Activated T-helper 17 cell treated with anti-CD3 and anti-CD28 coated beads, Interleukin-2, amount 50 U/mL, for 72 hours (primary cell): ENCODE data around the gene SERPINB1. TPM values are rescaled to one million over a fixed set of nuclear protein-coding genes. Genes with fewer than 3 reads are reported as not detected.

Experiments
- ATAC-seq: fragments of 150-1000 bp; cut with Tn5 transposase; replicated peaks from 2 replicates; pipeline ENCODE4 v1.10.0; 2021; ENCODE audit warnings: mild to moderate bottlenecking, moderate library complexity
- H3K27ac Mint-ChIP-seq: one replicate; pipeline ENCODE4 v1.8.0; 2022; ENCODE audit warnings: mixed read lengths
- H3K27me3 Mint-ChIP-seq: one replicate; pipeline ENCODE4 v1.8.0; 2022; ENCODE audit warnings: mixed read lengths
- H3K36me3 Mint-ChIP-seq: one replicate; pipeline ENCODE4 v1.8.0; 2022; ENCODE audit warnings: low read depth, mild to moderate bottlenecking, mixed read lengths
- H3K4me1 Mint-ChIP-seq: one replicate; pipeline ENCODE4 v1.8.0; 2022; ENCODE audit warnings: mixed read lengths
- H3K4me3 Mint-ChIP-seq: one replicate; pipeline ENCODE4 v1.8.0; 2022; ENCODE audit warnings: mild to moderate bottlenecking, mixed read lengths
- H3K9me3 Mint-ChIP-seq: one replicate; pipeline ENCODE4 v1.8.0; 2022; ENCODE audit warnings: mixed read lengths
- total RNA-seq, 2 donors: library from RNA; stranded (reverse); gene quantifications; one replicate each; pipeline ENCODE4 v1.2.3, GENCODE V29; 2022

The SERPINB1 gene
- total RNA-seq, 2 donors from 2014 or later = 33.4 to 67.8 TPM

DNA sequence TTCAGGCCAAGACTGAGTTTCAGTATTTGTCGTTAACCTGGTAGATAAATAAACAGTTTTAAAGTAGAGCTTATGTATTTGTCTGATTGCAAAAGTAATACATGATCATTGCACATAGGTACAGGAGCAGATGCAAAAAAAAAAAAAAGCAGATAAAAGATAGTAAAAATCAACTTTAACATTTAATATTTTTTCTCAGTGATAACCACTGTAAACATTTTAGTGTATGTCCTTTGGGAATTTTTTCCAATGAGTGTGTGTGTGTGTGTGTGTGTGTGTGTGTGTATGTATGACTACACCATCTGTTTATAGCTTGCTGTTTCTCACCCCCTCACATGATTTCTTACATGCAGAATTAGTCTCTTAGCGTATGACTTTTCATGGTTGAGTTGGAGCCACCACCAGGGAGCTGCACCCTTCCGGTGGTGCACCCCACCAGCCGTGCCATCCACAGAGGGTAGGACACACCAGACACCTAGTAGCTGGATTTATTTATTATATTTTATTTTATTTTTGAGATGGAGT is 50.2 kb downstream of the SERPINB1 start:
- no peaks in the 10 kb centered on the region for H3K27me3 Mint-ChIP-seq
- peak overlapping the region; percentile 1 for H3K4me3 Mint-ChIP-seq
- peaks cover 14% of the 10 kb centered on the region for H3K36me3 Mint-ChIP-seq
- H3K9me3 Mint-ChIP-seq = no peaks in the 10 kb centered on the region
- peaks cover 19% of the 10 kb centered on the region for H3K4me1 Mint-ChIP-seq
- ATAC-seq = no peak
- peak overlapping the region; percentile 10 for H3K27ac Mint-ChIP-seq

DNA sequence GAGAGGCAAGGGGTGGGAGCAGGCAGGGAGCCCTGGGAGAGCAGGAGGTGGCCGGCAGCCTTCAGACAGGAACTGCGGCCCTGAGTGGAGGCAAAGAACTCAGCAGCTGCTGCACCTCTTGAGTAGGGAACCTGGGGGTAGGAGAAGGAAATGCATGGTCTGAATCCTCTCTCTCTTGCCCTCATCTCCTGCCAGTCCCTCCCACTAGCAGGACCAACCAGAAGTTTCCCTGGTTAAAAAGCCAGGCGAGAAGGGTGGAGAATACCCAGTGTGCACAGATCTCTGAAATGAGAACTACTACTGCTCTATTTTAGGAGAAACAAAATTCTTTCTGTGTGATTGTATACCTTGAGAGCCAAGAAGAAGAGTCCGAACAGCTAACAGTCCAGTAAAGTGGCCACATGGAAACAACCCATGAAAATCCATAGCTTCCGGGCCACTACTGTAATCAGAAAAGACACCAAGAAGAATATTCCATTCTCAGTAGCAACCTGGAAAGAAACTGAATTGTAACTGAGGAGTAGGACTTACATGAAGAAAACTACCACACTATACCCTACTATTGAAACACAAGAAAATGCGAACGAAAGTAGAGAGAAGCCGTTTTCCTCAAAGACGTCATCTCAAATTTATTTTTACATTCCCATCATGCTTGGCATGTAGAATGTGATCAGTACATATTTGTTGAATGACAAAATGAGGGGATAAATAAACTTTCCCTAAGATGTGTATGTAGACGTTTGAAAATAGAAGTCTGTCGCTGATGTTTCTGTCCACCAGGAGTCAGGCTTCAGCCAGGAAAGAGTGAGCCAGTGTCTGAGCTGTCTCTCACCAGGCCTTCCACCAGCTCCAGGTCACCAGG is 50.8 kb downstream of the SERPINB1 start:
- peak overlapping the region; percentile 10 for H3K27ac Mint-ChIP-seq
- peaks cover 21% of the 10 kb centered on the region for H3K36me3 Mint-ChIP-seq
- H3K4me1 Mint-ChIP-seq = peaks cover 19% of the 10 kb centered on the region
- H3K9me3 Mint-ChIP-seq = no peaks in the 10 kb centered on the region
- no peaks in the 10 kb centered on the region for H3K27me3 Mint-ChIP-seq
- peak overlapping the region; percentile 1 for H3K4me3 Mint-ChIP-seq
- peak; percentile 79 for ATAC-seq

DNA sequence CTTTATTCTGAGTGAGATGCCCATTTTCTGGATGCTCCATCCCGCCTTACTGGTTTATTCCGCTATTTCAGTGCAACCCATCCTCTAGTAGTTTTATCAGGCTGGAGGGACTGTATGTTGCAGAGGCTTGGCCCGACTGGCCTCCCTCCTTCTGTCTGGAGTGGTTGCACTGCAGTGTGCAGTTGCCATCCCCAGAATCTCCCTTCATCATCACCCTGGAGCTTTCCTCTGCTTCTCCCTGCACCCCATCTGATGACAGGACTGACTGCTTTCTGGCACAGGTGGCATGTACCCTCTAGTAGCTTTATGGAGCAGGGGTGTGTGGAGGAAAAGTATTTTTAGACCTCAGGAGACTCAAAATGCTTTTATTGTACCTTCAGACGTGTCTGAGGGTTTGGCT is 55.4 kb downstream of the SERPINB1 start:
- Mint-ChIP-seq H3K27me3 (no peaks in the 10 kb centered on the region), H3K4me3 (no peak overlapping the region), H3K9me3 (no peaks in the 10 kb centered on the region), H3K27ac (no peak overlapping the region), H3K4me1 (peaks cover 7% of the 10 kb centered on the region), H3K36me3 (peaks cover 61% of the 10 kb centered on the region)
- ATAC-seq = no peak

DNA sequence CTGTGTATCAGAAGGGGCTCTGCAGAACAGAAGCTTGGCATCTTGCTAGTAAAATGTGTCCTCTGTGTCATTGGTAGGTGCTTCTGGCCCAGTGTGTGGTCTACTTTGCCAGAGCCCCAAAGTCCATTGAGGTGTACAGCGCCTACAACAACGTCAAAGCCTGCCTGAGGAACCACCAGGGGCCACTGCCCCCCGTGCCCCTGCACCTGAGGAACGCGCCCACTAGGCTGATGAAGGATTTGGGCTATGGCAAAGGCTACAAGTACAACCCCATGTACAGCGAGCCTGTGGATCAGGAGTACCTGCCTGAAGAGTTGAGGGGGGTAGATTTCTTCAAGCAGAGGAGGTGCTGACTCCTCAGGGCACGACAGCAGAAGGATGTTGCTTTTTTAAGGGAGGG is 56.7 kb downstream of the SERPINB1 start:
- Mint-ChIP-seq H3K27me3 (no peaks in the 10 kb centered on the region), H3K36me3 (peaks cover 74% of the 10 kb centered on the region), H3K4me1 (peaks cover 5% of the 10 kb centered on the region)

DNA sequence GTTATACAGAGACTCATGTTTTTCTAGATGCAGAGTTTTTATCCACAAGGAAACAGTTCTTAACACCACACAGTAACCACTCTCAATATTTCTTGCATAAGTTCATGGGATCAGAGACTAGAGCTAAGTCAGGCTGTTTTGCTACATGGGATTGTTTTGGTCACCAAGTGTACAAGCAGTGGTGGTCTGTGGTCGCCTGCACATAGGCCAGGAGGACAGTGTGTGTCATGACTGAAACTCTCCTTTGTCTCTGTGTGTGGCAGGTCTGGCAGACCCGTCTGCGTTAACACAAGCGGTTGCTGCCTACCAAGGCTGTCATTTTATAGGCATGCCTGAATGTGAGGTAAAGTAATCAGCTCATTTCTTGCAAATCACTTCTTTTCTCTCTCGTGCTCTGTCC is 57.6 kb downstream of the SERPINB1 start:
- Mint-ChIP-seq H3K9me3 (no peaks in the 10 kb centered on the region), H3K27me3 (no peaks in the 10 kb centered on the region), H3K4me1 (peaks cover 5% of the 10 kb centered on the region), H3K36me3 (peaks cover 83% of the 10 kb centered on the region), H3K4me3 (no peak overlapping the region), H3K27ac (peak overlapping the region; percentile 57)
- ATAC-seq = peak; percentile 45

More for the DNA sequence above, 56.7 kb downstream of the SERPINB1 start:
- Mint-ChIP-seq H3K27ac (no peak overlapping the region), H3K4me3 (no peak overlapping the region), H3K9me3 (no peaks in the 10 kb centered on the region)
- ATAC-seq = no peak

DNA sequence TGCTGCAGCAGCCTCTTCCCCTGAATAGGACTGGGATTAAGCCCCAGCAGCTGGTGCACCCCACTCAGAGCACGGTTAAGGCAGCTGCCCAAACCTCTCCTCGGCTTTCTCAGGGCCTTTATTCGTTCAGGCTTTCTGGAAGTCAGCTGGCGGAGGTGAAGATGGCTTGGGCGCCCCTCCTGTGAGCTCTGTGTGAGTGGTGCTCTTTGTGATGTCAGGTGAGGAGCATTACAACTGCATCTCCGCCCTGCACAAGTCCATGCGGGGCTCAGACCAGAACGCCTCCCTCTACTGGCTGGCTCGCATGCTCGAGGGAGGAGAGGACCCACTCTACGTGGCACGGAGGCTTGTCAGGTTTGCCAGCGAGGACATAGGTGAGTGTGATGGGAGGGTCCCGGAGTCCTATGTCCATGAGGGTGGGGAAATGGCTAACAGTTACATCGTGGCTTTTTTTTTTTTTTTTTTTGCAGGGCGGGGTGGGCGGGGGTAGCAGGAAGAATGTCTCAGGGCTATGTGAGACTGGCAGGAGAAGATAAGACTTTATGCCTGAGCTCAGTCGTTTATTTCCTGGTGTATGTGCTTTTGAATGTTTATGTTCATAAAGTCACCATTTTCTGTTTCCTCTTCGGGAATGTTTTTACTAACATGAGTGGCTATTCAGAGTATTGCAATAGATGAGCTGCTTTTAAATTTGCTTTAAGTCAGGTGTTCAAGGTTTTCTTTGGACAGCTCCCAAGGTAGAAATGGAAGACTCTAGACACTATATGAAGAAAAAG is 58.3 kb downstream of the SERPINB1 start:
- ATAC-seq = no peak
- no peak overlapping the region for H3K4me3 Mint-ChIP-seq
- H3K4me1 Mint-ChIP-seq = peaks cover 5% of the 10 kb centered on the region
- H3K27ac Mint-ChIP-seq = peak overlapping the region; percentile 57
- no peaks in the 10 kb centered on the region for H3K27me3 Mint-ChIP-seq
- peaks cover 90% of the 10 kb centered on the region for H3K36me3 Mint-ChIP-seq
- no peaks in the 10 kb centered on the region for H3K9me3 Mint-ChIP-seq

DNA sequence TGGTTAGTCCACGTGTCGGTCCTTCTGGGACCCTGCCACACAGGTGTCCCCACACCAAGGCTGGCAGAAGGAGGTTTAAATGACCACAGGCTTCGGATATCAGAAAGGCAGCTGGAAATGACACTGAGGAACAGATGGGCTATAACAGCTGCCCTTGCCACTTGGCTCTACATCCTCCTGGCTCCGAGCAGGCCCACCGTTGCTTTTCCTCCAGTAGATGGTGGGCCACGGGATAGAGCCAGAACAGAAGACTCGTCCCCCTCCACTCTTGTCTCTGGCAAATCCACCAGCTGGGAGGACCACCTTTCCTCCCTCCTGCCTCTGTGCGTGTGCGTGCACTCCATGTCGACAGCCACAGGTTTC is 58.9 kb downstream of the SERPINB1 start:
- Mint-ChIP-seq H3K27me3 (no peaks in the 10 kb centered on the region), H3K27ac (no peak overlapping the region), H3K4me3 (no peak overlapping the region), H3K4me1 (peaks cover 5% of the 10 kb centered on the region), H3K36me3 (peaks cover 91% of the 10 kb centered on the region), H3K9me3 (no peaks in the 10 kb centered on the region)
- ATAC-seq = no peak

DNA sequence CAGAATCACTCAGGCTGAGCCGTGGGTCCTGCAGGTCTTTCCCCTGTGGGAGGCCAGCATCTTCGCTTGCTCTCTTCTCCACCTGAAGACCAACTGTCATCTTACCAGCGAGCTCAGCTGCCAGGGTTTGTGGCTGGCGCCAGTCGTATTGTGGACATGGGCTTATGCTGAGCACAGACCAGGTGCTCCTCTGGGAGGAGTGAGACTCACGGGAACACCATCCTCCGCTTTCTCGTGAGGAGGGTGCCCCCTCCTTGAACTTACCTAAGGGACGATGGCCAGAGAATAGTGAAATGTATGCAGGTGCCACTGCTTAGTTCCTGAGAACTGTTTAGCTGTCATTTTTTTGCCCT is 59.3 kb downstream of the SERPINB1 start:
- Mint-ChIP-seq H3K36me3 (peaks cover 91% of the 10 kb centered on the region), H3K27ac (no peak overlapping the region), H3K27me3 (no peaks in the 10 kb centered on the region), H3K4me1 (peaks cover 9% of the 10 kb centered on the region), H3K9me3 (no peaks in the 10 kb centered on the region), H3K4me3 (no peak overlapping the region)
- ATAC-seq = no peak

Other genes with a start within 250 kb of the SERPINB1 start
- under 1 TPM; 0.21 to 0.28 TPM for gene MYLK4, start 90.9 kb downstream of the SERPINB1 start, total RNA-seq
- gene WRNIP1, start 76.5 kb downstream of the SERPINB1 start, total RNA-seq = 10 to 100 TPM; 30.4 to 48.5 TPM
- 10 to 100 TPM; 11.2 to 66.1 TPM for gene SERPINB9, start 61.4 kb upstream of the SERPINB1 start, total RNA-seq
- gene SERPINB6, start 129.7 kb upstream of the SERPINB1 start, total RNA-seq = 10 to 100 TPM; 22.1 to 26.0 TPM
- 10 to 100 TPM; 25.1 to 29.3 TPM for gene NQO2, start 158.0 kb upstream of the SERPINB1 start, total RNA-seq
- gene RIPK1, start 226.6 kb upstream of the SERPINB1 start, total RNA-seq = 10 to 100 TPM; 17.5 to 18.2 TPM